Right cardiac atrium (tissue), 5 donors: ENCODE data around the gene MRPS27. TPM values are rescaled to one million over a fixed set of nuclear protein-coding genes. Genes with fewer than 3 reads are reported as not detected.

Experiments used
- ATAC-seq, 2 donors: fragments of 200-7000 bp; cut with Tn5 transposase; one replicate each; pipeline versions ENCODE4 v1.8.0 to v1.9.1; 2020; ENCODE audit warnings: moderate library complexity in 2 of 2, mild to moderate bottlenecking in 1 of 2
- DNase-seq, 3 donors: peaks; one replicate each; pipeline ENCODE4 v3.0.0-alpha.2; 2020
- H3K27ac ChIP-seq: one replicate; pipeline ENCODE4 v1.5.1; 2013; ENCODE audit warnings: mild to moderate bottlenecking, low read length, control low read depth, moderate library complexity
- H3K27me3 ChIP-seq: one replicate; pipeline ENCODE4 v1.6.1; 2013; ENCODE audit not compliant: control insufficient read depth, insufficient read depth
- H3K4me1 ChIP-seq: one replicate; pipeline ENCODE4 v1.6.1; 2013; ENCODE audit warnings: low read length; ENCODE audit not compliant: control insufficient read depth, insufficient read depth
- H3K4me3 ChIP-seq: one replicate; pipeline ENCODE4 v1.5.1; 2013; ENCODE audit warnings: low read length, control low read depth
- H3K9me3 ChIP-seq: one replicate; pipeline ENCODE4 v1.6.1; 2013; ENCODE audit warnings: low read length; ENCODE audit not compliant: control insufficient read depth
- WGBS: extraction: QIAGEN DNeasy Blood & Tissue Kit; methylation state at CpG from one replicate; pipeline ENCODE4 v1.1.7; 2013; 5-methylcytosine and 5-hydroxymethylcytosine counted together
- intact Hi-C, 4 donors: fragments of 100-400 bp; cut with DNase I; formaldehyde crosslinking; loops; one replicate each; pipeline versions ENCODE4 v1.11.0 to v1.14.0; 2022 to 2023
- polyA plus RNA-seq: library from polyadenylated mRNA; stranded (reverse); fragments of 200-250 nt; gene quantifications from one replicate; pipeline ENCODE4 v1.2.3, GENCODE V29; 2013
- total RNA-seq, 4 donors: library from RNA; stranded (reverse); fragmentation: NEBNext Ultra II Directional; extraction: Animal tissue kit (Norgen Biotek cat#: 25700); gene quantifications; one replicate each; pipeline ENCODE4 v1.2.1, GENCODE V29; 2021
- donor health status: healthy with polysubstance abuse.
- donor health status: DM: no; HTN: yes; CAD: no.
- donor health status: DM: no; HTN: no; CAD: no.
- donor health status: DM: no; HTN: yes; CAD: no; lungs with severe emphysema.
- donor health status: DM: yes; HTN: yes; CAD: no.

Gene MRPS27
- total and polyA plus RNA-seq, 5 donors, result 40.5 to 71.7 (median 60.9) TPM

DNA sequence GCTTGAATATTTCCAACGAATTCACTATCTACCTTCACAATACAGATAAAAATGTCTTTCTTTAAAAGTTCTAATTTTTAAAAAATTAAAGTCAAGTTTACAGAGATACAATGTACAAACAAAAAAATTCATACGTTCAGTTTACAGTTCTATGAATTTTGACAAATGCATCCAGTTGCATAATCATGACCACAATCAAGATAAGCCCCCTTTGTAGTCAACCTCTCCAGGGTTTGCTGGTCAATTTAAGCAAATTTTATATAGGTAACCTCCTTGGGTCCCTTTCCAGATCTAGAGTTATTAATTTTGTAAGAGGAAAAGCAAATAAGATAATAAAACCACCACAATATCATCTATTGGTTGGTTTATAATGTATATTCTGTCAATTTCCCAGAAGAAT is 76.3 kb downstream of the MRPS27 start:
- Histone ChIP-seq H3K27ac (no peak overlapping the region), H3K9me3 (no peaks in the 10 kb centered on the region), H3K4me1 (peaks cover 6% of the 10 kb centered on the region), H3K27me3 (no peaks in the 10 kb centered on the region), H3K4me3 (no peak overlapping the region)
- intact Hi-C loops, result no loop called here
- no peak for ATAC-seq
- WGBS, result 79% methylated on average over 2 of the region's 2 CpGs
- no peak for DNase-seq

GRCh38 chr5:72242796-72243475 is 77.1 kb downstream of the MRPS27 start:
- WGBS, result 93% methylated on average over 7 of the region's 7 CpGs
- Histone ChIP-seq H3K27me3 (no peaks in the 10 kb centered on the region), H3K4me3 (no peak overlapping the region), H3K4me1 (peaks cover 4% of the 10 kb centered on the region), H3K9me3 (no peaks in the 10 kb centered on the region), H3K27ac (no peak overlapping the region)
- ATAC-seq (no peak), DNase-seq (no peak)
- intact Hi-C loops, result no loop called here

- intact Hi-C loops, result no loop called here
- Histone ChIP-seq H3K27me3 (no peaks in the 10 kb centered on the region), H3K27ac (no peak overlapping the region), H3K4me3 (no peak overlapping the region), H3K9me3 (no peaks in the 10 kb centered on the region), H3K4me1 (peaks cover 4% of the 10 kb centered on the region)
- 72% methylated on average over 5 of the region's 5 CpGs for WGBS
- DNase-seq (no peak), ATAC-seq (no peak)
Measured at GRCh38 chr5:72241346-72242003, 78.6 kb downstream of the MRPS27 start.

DNA sequence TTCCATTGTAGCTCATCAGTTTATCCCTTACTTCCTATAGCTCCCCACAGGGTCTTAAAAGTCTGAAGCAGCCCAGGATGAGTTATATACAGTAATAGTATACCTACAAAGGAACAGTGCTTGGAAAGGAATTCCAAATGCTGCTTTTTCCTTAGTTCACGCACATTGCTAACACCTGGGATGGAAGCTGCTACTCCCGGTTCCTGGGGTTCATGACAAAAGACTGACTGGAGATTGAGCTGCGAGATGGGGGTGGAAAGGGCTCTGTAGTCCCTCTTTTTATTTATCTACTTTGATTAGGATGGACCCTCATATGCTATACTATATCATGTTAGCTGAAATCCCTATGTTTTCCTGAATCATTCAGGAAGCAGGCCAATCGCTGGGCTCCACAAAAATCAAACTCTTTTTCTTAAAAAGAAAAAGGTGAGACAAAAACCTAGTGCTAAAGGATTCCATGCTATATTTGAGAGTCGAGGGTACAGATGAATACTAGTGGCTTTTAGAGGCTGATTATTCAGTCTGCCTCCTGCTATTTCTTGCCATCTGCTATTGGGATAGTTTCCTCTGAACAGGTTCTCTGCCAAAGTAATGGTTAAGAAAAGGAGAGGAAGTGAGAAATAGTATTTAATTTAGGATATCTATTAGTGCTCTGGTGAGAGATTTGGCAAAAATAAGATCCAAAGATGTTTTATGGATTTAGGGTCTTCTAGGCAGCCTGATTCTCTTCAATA is 81.2 kb downstream of the MRPS27 start:
- H3K4me1 ChIP-seq, result no peaks in the 10 kb centered on the region
- intact Hi-C loops, result no loop called here
- no peaks in the 10 kb centered on the region for H3K9me3 ChIP-seq
- DNase-seq, result no peak
- H3K4me3 ChIP-seq, result no peak overlapping the region
- no peak for ATAC-seq
- H3K27ac ChIP-seq, result no peak overlapping the region
- no peaks in the 10 kb centered on the region for H3K27me3 ChIP-seq
- WGBS, result 93% methylated on average over 5 of the region's 5 CpGs

- DNase-seq (no peak), ATAC-seq (no peak)
- H3K27me3 ChIP-seq, result no peaks in the 10 kb centered on the region
- H3K9me3 ChIP-seq, result no peaks in the 10 kb centered on the region
- no peak overlapping the region for H3K4me3 ChIP-seq
- no peak overlapping the region for H3K27ac ChIP-seq
- 100% methylated on average over 3 of the region's 3 CpGs for WGBS
- intact Hi-C loops, result no loop called here
- no peaks in the 10 kb centered on the region for H3K4me1 ChIP-seq
Measured at GRCh38 chr5:72237879-72238278, 82.2 kb downstream of the MRPS27 start.

GRCh38 chr5:72237415-72237814 is 82.6 kb downstream of the MRPS27 start:
- H3K4me1 ChIP-seq, result no peaks in the 10 kb centered on the region
- DNase-seq, result no peak
- H3K27me3 ChIP-seq, result no peaks in the 10 kb centered on the region
- H3K27ac ChIP-seq, result no peak overlapping the region
- intact Hi-C loops, result no loop called here
- no peak overlapping the region for H3K4me3 ChIP-seq
- no peaks in the 10 kb centered on the region for H3K9me3 ChIP-seq
- ATAC-seq, result no peak
- WGBS, result 100% methylated on average over 2 of the region's 2 CpGs

DNA sequence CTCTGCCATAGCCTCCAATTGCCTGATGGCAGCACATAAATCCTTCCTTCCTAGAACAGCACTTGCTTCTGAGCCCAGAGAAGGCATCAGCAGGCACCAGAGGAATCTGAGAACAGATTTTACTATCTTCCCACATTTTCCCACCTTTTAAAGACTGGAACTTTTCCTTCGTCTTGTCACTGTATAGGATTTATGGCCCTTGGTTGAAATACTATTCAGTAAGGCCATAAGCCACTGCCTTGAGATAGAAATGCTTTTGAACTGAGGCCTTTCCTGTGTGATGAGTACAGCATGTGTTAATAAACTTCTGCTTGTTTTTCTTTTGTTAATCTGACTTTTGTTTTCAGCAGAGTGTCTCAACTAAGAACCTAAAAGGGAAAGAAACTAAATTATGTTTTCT is 84.3 kb downstream of the MRPS27 start:
- 95% methylated on average over 1 of the region's 1 CpG for WGBS
- DNase-seq (no peak), ATAC-seq (no peak)
- intact Hi-C loops, result no loop called here
- H3K4me3 ChIP-seq, result no peak overlapping the region
- no peaks in the 10 kb centered on the region for H3K4me1 ChIP-seq
- no peaks in the 10 kb centered on the region for H3K27me3 ChIP-seq
- no peak overlapping the region for H3K27ac ChIP-seq
- H3K9me3 ChIP-seq, result no peaks in the 10 kb centered on the region

DNA sequence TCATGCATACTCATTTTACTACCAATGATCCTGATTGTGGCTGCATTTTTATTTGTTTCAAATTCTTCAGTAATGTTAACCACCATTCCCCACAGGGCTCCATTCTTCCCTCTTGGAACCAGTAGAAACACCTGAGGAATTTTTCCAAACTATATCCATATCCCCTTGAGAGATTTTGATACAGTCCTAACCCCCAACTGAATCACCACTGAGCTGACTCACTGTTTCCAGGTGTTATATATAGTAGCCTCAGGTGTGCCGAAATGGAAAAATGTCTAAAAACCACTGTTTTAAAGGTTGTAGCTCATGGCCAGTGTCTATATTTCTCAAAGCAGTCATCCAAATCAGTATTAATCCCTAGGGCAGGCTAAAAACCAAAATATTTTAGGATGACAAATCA is 85.2 kb downstream of the MRPS27 start:
- Histone ChIP-seq H3K4me1 (no peaks in the 10 kb centered on the region), H3K4me3 (no peak overlapping the region), H3K27ac (no peak overlapping the region), H3K9me3 (no peaks in the 10 kb centered on the region), H3K27me3 (no peaks in the 10 kb centered on the region)
- intact Hi-C loops, result no loop called here
- no peak for ATAC-seq
- WGBS, result 94% methylated on average over 1 of the region's 1 CpG
- DNase-seq, result no peak

GRCh38 chr5:72234265-72234700 is 85.8 kb downstream of the MRPS27 start:
- intact Hi-C loops, result no loop called here
- DNase-seq (no peak), ATAC-seq (peak in 1 of 2 donors; percentile 57)
- H3K27ac ChIP-seq, result no peak overlapping the region
- no peaks in the 10 kb centered on the region for H3K4me1 ChIP-seq
- H3K4me3 ChIP-seq, result no peak overlapping the region
- no peaks in the 10 kb centered on the region for H3K9me3 ChIP-seq
- no peaks in the 10 kb centered on the region for H3K27me3 ChIP-seq

GRCh38 chr5:72233835-72234234 is 86.2 kb downstream of the MRPS27 start:
- no peak overlapping the region for H3K4me3 ChIP-seq
- ATAC-seq, result no peak
- intact Hi-C loops, result no loop called here
- H3K27ac ChIP-seq, result no peak overlapping the region
- no peak for DNase-seq
- no peaks in the 10 kb centered on the region for H3K9me3 ChIP-seq
- no peaks in the 10 kb centered on the region for H3K4me1 ChIP-seq
- WGBS, result 51% methylated on average over 1 of the region's 1 CpG
- no peaks in the 10 kb centered on the region for H3K27me3 ChIP-seq

GRCh38 chr5:72232838-72233237 is 87.2 kb downstream of the MRPS27 start:
- intact Hi-C loops, result no loop called here
- DNase-seq (no peak), ATAC-seq (peak in 1 of 2 donors; percentile 36)
- no peak overlapping the region for H3K27ac ChIP-seq
- no peaks in the 10 kb centered on the region for H3K4me1 ChIP-seq
- H3K4me3 ChIP-seq, result no peak overlapping the region
- 81% methylated on average over 2 of the region's 2 CpGs for WGBS
- H3K9me3 ChIP-seq, result no peaks in the 10 kb centered on the region
- H3K27me3 ChIP-seq, result no peaks in the 10 kb centered on the region
